Astrocyte (in vitro differentiated cells and primary cell): ENCODE measurements around the gene AMPH. TPM values are rescaled to one million over a fixed set of nuclear protein-coding genes. Genes with fewer than 3 reads are reported as not detected.

Experiments
- DNase-seq: peaks from one replicate; pipeline ENCODE4 v3.0.0-alpha.2; 2010; ENCODE audit warnings: low read depth
- FAIRE-seq: peaks from 2 replicates; lab custom pipeline; 2011; peaks lifted over from hg19 to GRCh38; lab: Jason Lieb, UNC
- H2AFZ ChIP-seq: 2 replicates; pipeline ENCODE4 v1.6.0; 2012; ENCODE audit warnings: low read depth, low read length, inconsistent platforms
- H3K27ac ChIP-seq: 2 replicates; pipeline ENCODE4 v1.5.1; 2011; ENCODE audit warnings: low read depth, low read length, inconsistent platforms
- H3K27me3 ChIP-seq: 2 replicates; pipeline ENCODE4 v1.6.0; 2011; ENCODE audit warnings: low read length, inconsistent platforms; ENCODE audit not compliant: insufficient read depth
- H3K36me3 ChIP-seq: 2 replicates; pipeline ENCODE4 v1.5.1; 2011; ENCODE audit warnings: low read length, inconsistent platforms; ENCODE audit not compliant: insufficient read depth
- H3K4me1 ChIP-seq: 2 replicates; pipeline ENCODE4 v1.5.1; 2011; ENCODE audit warnings: low read length, inconsistent platforms; ENCODE audit not compliant: insufficient read depth
- H3K4me2 ChIP-seq: 2 replicates; pipeline ENCODE4 v1.6.0; 2012; ENCODE audit warnings: low read length, inconsistent platforms
- H3K4me3 ChIP-seq: 2 replicates; pipeline ENCODE4 v1.5.1; 2011; ENCODE audit warnings: low read depth, mild to moderate bottlenecking, low read length, inconsistent platforms; ENCODE audit not compliant: insufficient read depth
- H3K79me2 ChIP-seq: 2 replicates; pipeline ENCODE4 v1.6.0; 2012; ENCODE audit warnings: mild to moderate bottlenecking, low read length, inconsistent platforms; ENCODE audit not compliant: insufficient read depth
- H3K9ac ChIP-seq: 2 replicates; pipeline ENCODE4 v1.6.0; 2012; ENCODE audit warnings: mild to moderate bottlenecking, low read length, inconsistent platforms
- H3K9me3 ChIP-seq: 2 replicates; pipeline ENCODE4 v1.5.1; 2012; ENCODE audit warnings: low read depth, mild to moderate bottlenecking, low read length, inconsistent platforms; ENCODE audit not compliant: insufficient read depth
- H4K20me1 ChIP-seq: 2 replicates; pipeline ENCODE4 v1.6.0; 2012; ENCODE audit warnings: low read length, inconsistent platforms; ENCODE audit not compliant: insufficient read depth
- H3K27ac Mint-ChIP-seq: one replicate; pipeline ENCODE4 v1.8.0; 2021; ENCODE audit warnings: mild to moderate bottlenecking, mixed read lengths; ENCODE audit not compliant: unreplicated experiment
- H3K27me3 Mint-ChIP-seq: one replicate; pipeline ENCODE4 v1.8.0; 2021; ENCODE audit warnings: low read depth, mixed read lengths; ENCODE audit not compliant: unreplicated experiment
- H3K36me3 Mint-ChIP-seq: one replicate; pipeline ENCODE4 v1.8.0; 2021; ENCODE audit warnings: low read depth, mixed read lengths; ENCODE audit not compliant: unreplicated experiment
- H3K4me1 Mint-ChIP-seq: one replicate; pipeline ENCODE4 v1.8.0; 2021; ENCODE audit warnings: low read depth, mixed read lengths; ENCODE audit not compliant: unreplicated experiment
- H3K4me3 Mint-ChIP-seq: one replicate; pipeline ENCODE4 v1.8.0; 2021; ENCODE audit warnings: mild to moderate bottlenecking, moderate library complexity, mixed read lengths; ENCODE audit not compliant: unreplicated experiment
- H3K9me3 Mint-ChIP-seq: one replicate; pipeline ENCODE4 v1.8.0; 2021; ENCODE audit warnings: mild to moderate bottlenecking, mixed read lengths; ENCODE audit not compliant: unreplicated experiment
- CTCF ChIP-seq: IDR thresholded peaks from 2 replicates; pipeline ENCODE4 v1.5.1; 2011; ENCODE audit warnings: low read depth, mild to moderate bottlenecking, inconsistent platforms, low read length, moderate library complexity; ENCODE audit not compliant: insufficient read depth
- EZH2 ChIP-seq: IDR thresholded peaks from 2 replicates; pipeline ENCODE4 v1.6.1; 2012; ENCODE audit warnings: mild to moderate bottlenecking, low read length, inconsistent platforms; ENCODE audit not compliant: insufficient read depth
- total RNA-seq: library from RNA; stranded (reverse); gene quantifications from 2 replicates; pipeline ENCODE4 v1.2.1, GENCODE V29; 2021

Gene AMPH
- total RNA-seq, 1 donor from 2014 or later, result 2.9 TPM

GRCh38 chr7:38413784-38414183, 217.4 kb downstream of the AMPH start:
- Mint-ChIP-seq H3K9me3 (no peaks in the 10 kb centered on the region), H3K4me1 (no peaks in the 10 kb centered on the region), H3K27ac (no peak overlapping the region), H3K27me3 (peaks cover 2% of the 10 kb centered on the region), H3K4me3 (no peak overlapping the region), H3K36me3 (no peaks in the 10 kb centered on the region)
- TF ChIP-seq CTCF, result no peak
- no peak for TF ChIP-seq EZH2
- no peaks in the 10 kb centered on the region for H3K9me3 ChIP-seq
- FAIRE-seq (no peak), DNase-seq (no peak)
- no peaks in the 10 kb centered on the region for H3K36me3 ChIP-seq
- no peak overlapping the region for H3K4me3 ChIP-seq
- H3K4me1 ChIP-seq, result no peaks in the 10 kb centered on the region
- H3K9ac ChIP-seq, result no peak overlapping the region
- H2AFZ ChIP-seq, result no peak overlapping the region
- H3K4me2 ChIP-seq, result no peak overlapping the region
- no peaks in the 10 kb centered on the region for H3K79me2 ChIP-seq
- no peak overlapping the region for H3K27ac ChIP-seq
- H4K20me1 ChIP-seq, result no peaks in the 10 kb centered on the region
- H3K27me3 ChIP-seq, result no peaks in the 10 kb centered on the region

DNA sequence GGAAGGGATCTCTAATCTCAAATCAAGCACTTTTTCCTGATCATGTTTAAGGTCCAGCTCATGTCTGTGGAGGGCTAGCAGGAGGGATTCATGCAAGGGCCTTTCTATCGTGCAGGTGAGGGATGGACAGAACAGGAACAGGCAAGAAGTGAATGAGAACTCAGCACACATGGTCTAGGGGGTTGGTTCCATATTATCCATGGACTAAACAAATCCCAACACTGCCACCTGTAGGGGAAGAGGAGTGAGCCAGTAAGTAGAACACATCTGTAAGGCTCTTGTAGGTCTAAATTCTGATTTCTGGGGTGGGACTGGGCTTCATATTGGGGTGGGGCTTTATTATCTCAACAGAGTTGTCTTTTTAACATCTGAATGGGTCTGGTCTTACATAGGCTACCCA, 219.8 kb downstream of the AMPH start:
- H3K27me3 ChIP-seq, result no peaks in the 10 kb centered on the region
- Mint-ChIP-seq H3K36me3 (no peaks in the 10 kb centered on the region), H3K27me3 (no peaks in the 10 kb centered on the region), H3K4me1 (no peaks in the 10 kb centered on the region), H3K27ac (no peak overlapping the region), H3K9me3 (no peaks in the 10 kb centered on the region), H3K4me3 (no peak overlapping the region)
- no peak overlapping the region for H3K27ac ChIP-seq
- H3K4me1 ChIP-seq, result no peaks in the 10 kb centered on the region
- FAIRE-seq (no peak), DNase-seq (no peak)
- no peak overlapping the region for H3K4me2 ChIP-seq
- H3K9ac ChIP-seq, result no peak overlapping the region
- no peaks in the 10 kb centered on the region for H3K36me3 ChIP-seq
- H3K4me3 ChIP-seq, result no peak overlapping the region
- H4K20me1 ChIP-seq, result no peaks in the 10 kb centered on the region
- no peak overlapping the region for H2AFZ ChIP-seq
- TF ChIP-seq CTCF, result no peak
- no peak for TF ChIP-seq EZH2
- no peaks in the 10 kb centered on the region for H3K79me2 ChIP-seq
- no peaks in the 10 kb centered on the region for H3K9me3 ChIP-seq

DNA sequence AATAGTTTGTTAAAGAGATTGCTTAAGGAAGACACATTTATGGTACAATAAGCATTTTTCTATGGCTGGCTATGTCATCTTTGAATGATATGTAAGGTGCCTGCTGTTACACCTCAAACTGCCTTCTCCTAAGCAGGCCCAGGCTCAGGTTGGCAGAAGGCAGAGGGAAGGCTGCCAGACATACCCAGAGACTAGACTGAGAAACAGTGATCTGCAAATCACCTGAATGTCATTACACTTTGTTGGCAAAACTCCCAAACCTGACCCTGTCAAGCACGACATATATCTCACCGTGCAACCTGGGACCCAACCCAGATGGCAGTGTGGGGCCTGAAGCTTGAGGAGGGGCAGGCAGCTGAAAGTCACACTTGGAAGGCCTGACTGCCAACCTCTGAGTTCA, 221.1 kb downstream of the AMPH start:
- no peaks in the 10 kb centered on the region for H3K9me3 Mint-ChIP-seq
- Histone ChIP-seq H3K4me1 (no peaks in the 10 kb centered on the region), H3K9ac (no peak overlapping the region), H2AFZ (no peak overlapping the region), H3K9me3 (no peaks in the 10 kb centered on the region), H4K20me1 (no peaks in the 10 kb centered on the region), H3K27ac (no peak overlapping the region), H3K36me3 (no peaks in the 10 kb centered on the region), H3K27me3 (no peaks in the 10 kb centered on the region), H3K4me2 (no peak overlapping the region), H3K4me3 (no peak overlapping the region), H3K79me2 (no peaks in the 10 kb centered on the region)
- no peak overlapping the region for H3K4me3 Mint-ChIP-seq
- no peak overlapping the region for H3K27ac Mint-ChIP-seq
- no peak for TF ChIP-seq CTCF
- TF ChIP-seq EZH2, result no peak
- no peaks in the 10 kb centered on the region for H3K36me3 Mint-ChIP-seq
- FAIRE-seq, result no peak
- H3K4me1 Mint-ChIP-seq, result no peaks in the 10 kb centered on the region
- DNase-seq, result no peak
- no peaks in the 10 kb centered on the region for H3K27me3 Mint-ChIP-seq
